ENCODE data around the gene UBE2I.

The UBE2I gene

GRCh38 chr16:1347962-1348361, 38.5 kb downstream of the UBE2I start:
- TF ChIP-seq EZH2phosphoT487 (conservative IDR thresholded peaks at IDR 0.05; ENCODE audit: low read length) (no peak), CTCF (IDR thresholded peaks at IDR 0.05; ENCODE audit: insufficient read depth, low read length, poor library complexity, severe bottlenecking) (no peak)
- Histone ChIP-seq H3K36me3 (ENCODE audit: low read length) (no peaks in the 10 kb centered on the region), H3K79me2 (ENCODE audit: insufficient read depth, low read length) (peaks cover 16% of the 10 kb centered on the region), H3K9me2 (replicated peaks; ENCODE audit: insufficient read depth, low read length) (no peaks in the 10 kb centered on the region), H3K9me3 (ENCODE audit: insufficient read depth, low read length) (no peaks in the 10 kb centered on the region), H3K4me2 (ENCODE audit: low read depth, low read length, poor library complexity, severe bottlenecking) (no peak overlapping the region), H3K27ac (ENCODE audit: low read depth, low read length) (no peak overlapping the region), H4K20me1 (ENCODE audit: low read depth, low read length) (no peaks in the 10 kb centered on the region), H3K4me3 (ENCODE audit: insufficient read depth, low read length, poor library complexity, severe bottlenecking) (no peak overlapping the region), H3K9ac (ENCODE audit: low read length) (no peak overlapping the region), H3F3A (ENCODE audit: insufficient read depth) (no peaks in the 10 kb centered on the region), H3K27me3 (ENCODE audit: low read length) (no peaks in the 10 kb centered on the region), H2AFZ (ENCODE audit: low read depth, low read length, severe bottlenecking) (no peak overlapping the region)

- no peaks in the 10 kb centered on the region for H3K27me3 ChIP-seq (ENCODE audit: low read length)
- no peak overlapping the region for H3K4me3 ChIP-seq (ENCODE audit: insufficient read depth, low read length, poor library complexity, severe bottlenecking)
- peaks cover 20% of the 10 kb centered on the region for H3K79me2 ChIP-seq (ENCODE audit: insufficient read depth, low read length)
- H4K20me1 ChIP-seq (ENCODE audit: low read depth, low read length) = no peaks in the 10 kb centered on the region
- no peak overlapping the region for H3K27ac ChIP-seq (ENCODE audit: low read depth, low read length)
- no peak overlapping the region for H3K4me2 ChIP-seq (ENCODE audit: low read depth, low read length, poor library complexity, severe bottlenecking)
- no peak overlapping the region for H2AFZ ChIP-seq (ENCODE audit: low read depth, low read length, severe bottlenecking)
- no peaks in the 10 kb centered on the region for H3K9me2 ChIP-seq (replicated peaks; ENCODE audit: insufficient read depth, low read length)
- no peaks in the 10 kb centered on the region for H3K9me3 ChIP-seq (ENCODE audit: insufficient read depth, low read length)
- no peaks in the 10 kb centered on the region for H3K36me3 ChIP-seq (ENCODE audit: low read length)
- TF ChIP-seq EZH2phosphoT487 (conservative IDR thresholded peaks at IDR 0.05; ENCODE audit: low read length) (no peak), CTCF (IDR thresholded peaks at IDR 0.05; ENCODE audit: insufficient read depth, low read length, poor library complexity, severe bottlenecking) (no peak)
- H3F3A ChIP-seq (ENCODE audit: insufficient read depth) = no peaks in the 10 kb centered on the region
- no peak overlapping the region for H3K9ac ChIP-seq (ENCODE audit: low read length)
Observed at GRCh38 chr16:1348441-1348840, 39.0 kb downstream of the UBE2I start.

- H3K4me2 ChIP-seq (ENCODE audit: low read depth, low read length, poor library complexity, severe bottlenecking) = no peak overlapping the region
- H3F3A ChIP-seq (ENCODE audit: insufficient read depth) = no peaks in the 10 kb centered on the region
- H3K27me3 ChIP-seq (ENCODE audit: low read length) = no peaks in the 10 kb centered on the region
- H3K9me2 ChIP-seq (replicated peaks; ENCODE audit: insufficient read depth, low read length) = no peaks in the 10 kb centered on the region
- H3K9me3 ChIP-seq (ENCODE audit: insufficient read depth, low read length) = no peaks in the 10 kb centered on the region
- no peaks in the 10 kb centered on the region for H4K20me1 ChIP-seq (ENCODE audit: low read depth, low read length)
- H3K9ac ChIP-seq (ENCODE audit: low read length) = no peak overlapping the region
- no peak overlapping the region for H3K4me3 ChIP-seq (ENCODE audit: insufficient read depth, low read length, poor library complexity, severe bottlenecking)
- TF ChIP-seq EZH2phosphoT487 (conservative IDR thresholded peaks at IDR 0.05; ENCODE audit: low read length) (no peak), CTCF (IDR thresholded peaks at IDR 0.05; ENCODE audit: insufficient read depth, low read length, poor library complexity, severe bottlenecking) (no peak)
- no peak overlapping the region for H3K27ac ChIP-seq (ENCODE audit: low read depth, low read length)
- H2AFZ ChIP-seq (ENCODE audit: low read depth, low read length, severe bottlenecking) = no peak overlapping the region
- H3K79me2 ChIP-seq (ENCODE audit: insufficient read depth, low read length) = peaks cover 25% of the 10 kb centered on the region
- no peaks in the 10 kb centered on the region for H3K36me3 ChIP-seq (ENCODE audit: low read length)
Observed at GRCh38 chr16:1348926-1349325, 39.5 kb downstream of the UBE2I start.

All from SU-DHL-6 (cell line).